GM21360 (cell line): Measurements from ENCODE around the gene ADI1.

Experiments
- ATAC-seq: cut with Tn5 transposase; IDR thresholded peaks from one replicate; pipeline ENCODE4 v1.9.1; 2021; ENCODE audit warnings: mild to moderate bottlenecking, moderate library complexity; ENCODE audit not compliant: unreplicated experiment

ADI1 gene, protein sequence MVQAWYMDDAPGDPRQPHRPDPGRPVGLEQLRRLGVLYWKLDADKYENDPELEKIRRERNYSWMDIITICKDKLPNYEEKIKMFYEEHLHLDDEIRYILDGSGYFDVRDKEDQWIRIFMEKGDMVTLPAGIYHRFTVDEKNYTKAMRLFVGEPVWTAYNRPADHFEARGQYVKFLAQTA

GRCh38 chr2:3519255-3520205 is at the start of gene ADI1:
TSS of gene ADI1 (minus strand) at chr2:3519531. CDS start at chr2:3519487, 44 bp downstream.
- peak; percentile 64 for ATAC-seq

GRCh38 chr2:3566806-3567205 is 47.5 kb upstream of the ADI1 start:
- no peak for ATAC-seq

DNA sequence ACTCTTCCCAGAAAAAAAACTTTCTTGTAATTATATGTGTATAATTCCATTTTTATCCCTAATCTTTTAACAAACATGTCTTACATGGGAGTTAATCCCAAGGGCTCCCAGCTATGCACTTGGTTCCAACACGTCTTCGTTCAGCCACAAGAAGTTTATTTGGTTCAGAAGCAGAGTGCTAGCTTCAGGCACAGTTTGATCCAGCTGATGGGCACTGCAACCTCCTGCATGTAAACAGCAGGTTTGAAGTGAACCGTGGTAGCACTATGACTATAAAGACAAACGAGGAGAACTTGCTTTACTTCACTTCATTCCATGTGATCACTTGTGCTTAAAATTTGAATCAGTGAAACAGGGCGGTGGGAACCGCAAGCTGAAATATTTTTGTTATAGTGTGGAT is 45.8 kb upstream of the ADI1 start:
- no peak for ATAC-seq

DNA sequence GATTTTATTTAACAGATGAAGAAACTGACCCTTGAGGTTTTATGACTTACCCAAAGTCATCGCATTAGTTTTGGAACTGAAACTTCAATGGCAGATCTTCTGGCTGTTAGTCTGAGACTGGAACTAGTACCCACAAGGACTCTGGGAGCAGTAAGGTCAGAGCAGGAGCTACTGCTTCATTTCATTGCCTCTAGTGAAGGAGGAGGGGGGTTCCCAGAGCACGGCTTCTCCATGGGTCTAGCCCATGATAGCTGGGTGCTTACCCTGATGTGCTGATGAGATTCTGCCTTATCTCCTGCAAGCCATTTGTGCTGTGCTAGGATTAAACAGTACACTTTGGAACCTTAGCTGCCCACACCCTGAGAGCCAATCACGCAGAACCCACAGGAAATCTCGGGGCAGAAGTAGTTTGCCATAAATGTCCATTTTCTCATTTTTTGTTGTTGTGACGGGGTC is 44.2 kb upstream of the ADI1 start:
- peak; percentile 42 for ATAC-seq

DNA sequence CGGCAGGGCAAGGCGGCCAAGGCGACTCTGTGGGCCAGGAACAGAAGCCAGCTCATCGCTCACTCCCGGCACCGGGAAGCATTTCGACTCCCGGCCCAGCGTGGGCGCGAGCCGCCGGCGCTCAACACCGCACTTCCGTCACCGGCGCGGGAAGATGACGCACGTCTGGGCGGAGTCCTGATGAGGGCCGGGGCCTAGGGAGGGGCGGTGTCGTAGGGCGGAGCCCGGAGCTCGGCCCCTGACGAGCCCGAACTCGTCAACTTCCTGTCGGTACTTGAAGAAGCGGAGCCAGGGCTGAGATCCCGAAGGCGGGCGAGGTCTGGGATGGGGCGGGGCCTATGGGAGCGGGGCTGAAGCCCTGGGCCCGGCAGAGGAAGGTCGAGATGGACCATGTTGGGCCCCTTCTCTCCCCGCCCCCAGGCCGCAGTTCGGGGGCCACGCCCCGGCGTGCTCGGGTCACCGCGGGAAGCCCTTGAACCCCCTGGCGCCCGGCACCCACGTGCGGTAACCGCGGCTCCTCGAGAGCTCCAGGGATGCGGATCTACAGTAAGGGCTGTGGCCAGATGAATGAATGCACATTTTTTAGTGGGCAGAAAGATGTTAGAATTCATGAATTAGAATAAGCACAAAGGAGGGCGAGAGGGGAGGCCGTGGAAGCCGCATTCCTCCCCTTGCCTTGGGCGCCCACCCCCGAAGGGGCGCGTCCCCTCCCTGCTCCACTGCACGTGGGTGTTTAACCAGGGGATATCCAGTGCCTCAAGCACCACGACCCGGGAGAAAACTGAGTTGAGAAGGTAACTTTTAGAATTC is 39.1 kb upstream of the ADI1 start, which contains the start of gene RNASEH1:
Gene RNASEH1, minus strand, starts transcription at position 129 of the 810 bp plus-strand sequence. Its CDS starts 73 bp downstream, at position 56.
- ATAC-seq: peak; percentile 97

GRCh38 chr2:3557639-3558204 is 38.4 kb upstream of the ADI1 start:
- peak; percentile 22 for ATAC-seq

- ATAC-seq: no peak
Measured at GRCh38 chr2:3553946-3554345, 34.6 kb upstream of the ADI1 start.

DNA sequence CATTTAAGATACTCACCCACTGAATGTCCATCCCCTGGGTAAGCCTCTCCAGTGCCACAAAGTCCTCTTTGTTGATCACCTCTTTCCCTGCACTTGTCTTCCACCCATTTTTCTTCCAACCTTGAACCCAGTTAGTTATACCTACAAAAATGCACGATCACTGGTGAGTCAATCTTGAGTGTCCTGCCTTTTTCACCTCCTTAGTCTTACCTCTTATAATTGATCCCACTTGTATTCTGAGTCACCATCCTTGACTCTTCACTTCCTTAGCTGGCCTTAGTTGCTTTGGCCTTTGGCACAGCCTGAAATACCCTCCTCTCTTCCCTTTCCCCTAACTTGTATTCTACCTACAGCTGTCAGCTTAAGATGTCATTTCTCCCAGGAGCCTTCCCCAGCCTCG is 28.6 kb upstream of the ADI1 start:
- ATAC-seq: no peak

- no peak for ATAC-seq
Measured at GRCh38 chr2:3545788-3546478, 26.6 kb upstream of the ADI1 start.

DNA sequence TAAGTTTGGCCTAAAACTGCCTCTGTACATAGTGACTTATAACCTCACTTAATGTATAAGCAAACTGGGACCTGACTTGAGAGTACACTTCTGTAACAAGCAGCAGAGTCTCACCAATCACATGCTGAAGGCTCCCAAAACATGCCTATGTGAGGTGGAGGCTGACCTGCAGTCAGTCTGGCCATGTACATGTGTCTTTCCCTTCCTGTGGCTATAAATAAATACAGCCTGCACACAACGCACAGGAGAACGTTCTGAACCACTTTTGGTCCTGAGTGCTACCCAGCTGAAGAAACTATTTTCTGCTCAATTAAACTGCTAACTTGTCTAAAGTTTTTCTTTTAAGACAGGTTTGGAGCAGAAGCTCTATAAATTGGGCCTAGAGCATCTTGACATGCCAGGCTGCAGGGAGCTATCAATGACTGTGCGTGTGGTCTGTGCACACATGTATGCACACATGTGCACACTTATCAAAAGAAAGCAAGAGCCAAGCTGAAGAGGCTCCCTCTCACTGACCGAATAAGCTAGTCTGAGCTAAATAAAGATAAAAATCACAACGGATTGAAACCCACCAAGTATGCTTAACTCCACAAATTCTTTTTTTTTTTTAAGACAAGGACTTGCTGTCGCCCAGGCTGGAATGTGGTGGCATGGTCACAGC is 23.8 kb upstream of the ADI1 start:
- ATAC-seq: no peak

DNA sequence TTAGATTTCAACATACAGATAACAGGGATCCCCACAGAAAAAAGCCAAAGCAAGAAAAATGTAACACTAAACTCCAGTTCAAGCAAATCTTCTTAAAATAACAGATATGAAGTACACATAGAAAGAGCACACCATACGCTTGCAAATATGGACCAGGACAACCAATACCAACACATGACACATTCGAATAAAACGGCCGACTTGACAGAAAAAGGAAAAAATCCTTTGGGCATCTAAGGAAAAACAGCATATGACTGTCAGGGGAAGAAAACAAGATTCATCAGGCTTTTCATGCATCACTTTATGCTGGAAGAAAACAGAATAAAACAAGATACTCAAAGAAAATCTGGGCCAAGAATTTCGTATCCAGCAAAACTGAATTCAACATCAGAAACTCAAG is 22.8 kb upstream of the ADI1 start:
- ATAC-seq: no peak

DNA sequence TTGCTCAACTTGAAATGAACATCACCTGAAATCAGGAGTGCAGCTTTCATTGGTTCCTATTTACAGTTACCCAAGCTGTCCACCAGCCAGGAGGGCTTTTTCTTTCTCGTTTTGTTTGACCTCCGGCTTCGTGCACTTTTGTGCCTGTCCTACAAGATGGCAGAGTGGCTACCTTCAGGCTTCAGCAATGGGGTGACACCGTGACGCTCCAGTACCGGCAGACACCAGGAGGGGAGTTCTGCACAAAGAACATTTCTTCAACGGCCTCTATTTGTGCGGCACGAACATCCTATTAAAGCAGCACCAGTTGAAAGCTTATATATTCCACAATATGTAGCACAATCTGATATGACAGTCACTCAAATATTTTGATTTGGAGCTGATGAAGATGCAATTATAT is 20.5 kb upstream of the ADI1 start:
- no peak for ATAC-seq

DNA sequence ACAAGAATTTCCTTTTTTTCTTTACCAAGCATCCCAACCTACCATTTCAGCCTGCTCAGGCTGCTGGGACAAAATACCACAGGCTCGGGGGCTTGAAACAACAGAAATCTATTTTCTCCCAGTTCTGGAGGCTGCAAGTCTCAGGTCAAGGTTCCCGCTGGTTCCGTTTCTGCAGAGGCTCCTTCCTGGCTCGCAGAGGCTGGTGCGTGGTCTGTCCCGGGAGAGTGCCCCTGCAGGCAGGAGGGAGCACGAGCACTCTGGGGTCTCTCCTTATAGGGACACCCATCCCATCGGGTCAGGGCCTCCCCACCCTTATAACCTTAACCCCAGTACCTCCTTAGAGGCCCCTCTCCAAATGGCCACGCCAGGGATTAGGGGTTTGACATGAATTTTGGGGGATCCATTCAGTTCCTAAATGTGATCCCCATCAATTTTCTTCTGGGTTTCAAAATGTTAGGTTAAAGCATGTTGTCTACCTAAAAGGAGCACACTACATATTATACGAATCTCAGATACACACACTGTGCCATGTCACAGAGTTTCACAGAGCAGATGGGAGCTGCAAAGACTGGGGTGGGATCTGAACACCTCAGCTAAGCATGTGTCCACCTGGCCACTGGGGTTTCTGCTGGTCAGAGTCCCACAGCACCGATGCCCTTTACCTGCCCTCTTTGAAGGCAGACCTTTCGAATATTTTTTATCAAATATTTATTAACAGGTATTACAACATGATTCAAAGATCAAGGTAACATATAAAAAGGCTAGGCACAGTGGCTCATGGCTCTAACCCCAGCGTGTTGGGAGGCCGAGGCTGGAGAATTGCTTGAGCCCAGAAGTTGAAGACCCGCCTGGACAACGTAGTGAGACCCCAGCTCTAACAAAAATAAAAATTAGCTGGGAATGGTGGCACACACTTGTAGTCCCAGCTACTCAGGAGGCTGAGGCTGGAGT is 17.6 kb upstream of the ADI1 start:
- ATAC-seq: no peak

- ATAC-seq: no peak
Measured at GRCh38 chr2:3535794-3536681, 16.7 kb upstream of the ADI1 start.

GRCh38 chr2:3535467-3535793 is 16.1 kb upstream of the ADI1 start:
- no peak for ATAC-seq

DNA sequence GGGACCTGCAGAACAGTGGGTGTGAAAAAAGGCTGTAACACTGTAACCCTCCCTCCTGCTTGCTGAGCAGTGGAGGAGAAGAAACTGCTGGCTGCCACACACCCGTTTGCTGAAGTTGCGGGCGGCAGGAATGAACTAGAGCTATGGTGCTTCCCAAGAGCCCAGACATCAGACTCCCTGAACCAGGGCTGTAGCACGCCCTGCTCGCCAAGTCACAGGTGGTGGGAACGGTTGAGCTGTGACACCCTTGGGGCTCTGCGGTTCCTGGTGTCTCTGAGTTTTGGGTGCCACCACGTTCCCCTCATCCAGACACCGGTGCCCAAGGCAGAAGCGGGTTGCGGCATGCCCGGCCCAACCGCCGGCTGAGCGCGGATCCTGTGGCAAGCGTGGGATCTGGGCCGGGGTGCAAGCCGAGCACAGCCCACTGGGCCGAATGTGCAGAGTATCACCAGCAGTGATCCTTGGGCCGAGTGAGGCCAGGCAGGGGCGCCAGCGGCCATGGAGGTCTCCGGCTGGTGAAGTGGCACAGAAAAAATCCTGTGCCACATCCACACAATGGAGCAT is 15.0 kb upstream of the ADI1 start:
- no peak for ATAC-seq

- ATAC-seq: no peak
Measured at GRCh38 chr2:3533836-3534235, 14.5 kb upstream of the ADI1 start.
